SHP77 treated with DMSO at 0.1 percent for 48 hours (cell line): Measurements from ENCODE around the gene CABLES1.

Experiments
- DNase-seq: peaks from one replicate; lab custom pipeline; 2025; lab: John Stamatoyannopoulos, UW

CABLES1 gene

DNA sequence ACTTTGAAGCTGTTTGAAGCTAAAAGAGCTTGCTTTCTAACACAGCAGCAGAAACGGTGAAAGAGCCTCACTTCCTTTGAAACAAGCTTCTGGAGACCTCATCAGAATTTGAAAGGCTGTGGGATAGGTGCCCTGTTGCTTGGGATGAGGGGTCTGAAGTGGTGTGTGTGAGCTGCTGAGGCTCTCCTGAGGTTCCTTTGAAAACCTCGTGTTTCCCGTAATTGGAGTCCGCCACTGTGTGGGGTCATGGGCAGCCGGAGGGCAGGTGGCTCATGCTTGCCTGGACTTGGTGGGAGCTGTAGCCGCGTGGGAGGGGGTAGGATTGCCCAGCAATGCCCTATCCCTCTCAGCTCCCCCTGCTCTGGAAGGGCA, 34.4 kb downstream of the CABLES1 start:
- DNase-seq = no peak

DNA sequence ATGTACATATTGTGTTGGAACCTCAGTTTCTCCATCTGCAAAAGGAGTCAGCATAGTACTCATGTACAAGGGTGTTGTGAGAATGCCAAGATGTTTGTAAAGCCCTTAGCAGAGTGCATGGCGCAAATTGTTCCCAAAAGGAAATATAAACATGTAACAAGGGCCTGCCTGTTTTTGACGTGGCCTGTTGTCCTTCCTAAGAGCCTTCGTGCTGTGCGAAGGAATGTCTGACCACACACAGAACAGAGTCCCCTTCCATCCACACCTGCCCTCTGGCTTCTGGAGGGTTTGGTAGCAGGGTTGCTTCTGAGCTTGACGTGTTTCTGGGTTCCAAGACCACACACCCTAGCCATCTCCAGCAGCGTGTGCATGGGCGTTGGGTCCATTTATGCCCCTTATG, 34.9 kb downstream of the CABLES1 start:
- no peak for DNase-seq

DNA sequence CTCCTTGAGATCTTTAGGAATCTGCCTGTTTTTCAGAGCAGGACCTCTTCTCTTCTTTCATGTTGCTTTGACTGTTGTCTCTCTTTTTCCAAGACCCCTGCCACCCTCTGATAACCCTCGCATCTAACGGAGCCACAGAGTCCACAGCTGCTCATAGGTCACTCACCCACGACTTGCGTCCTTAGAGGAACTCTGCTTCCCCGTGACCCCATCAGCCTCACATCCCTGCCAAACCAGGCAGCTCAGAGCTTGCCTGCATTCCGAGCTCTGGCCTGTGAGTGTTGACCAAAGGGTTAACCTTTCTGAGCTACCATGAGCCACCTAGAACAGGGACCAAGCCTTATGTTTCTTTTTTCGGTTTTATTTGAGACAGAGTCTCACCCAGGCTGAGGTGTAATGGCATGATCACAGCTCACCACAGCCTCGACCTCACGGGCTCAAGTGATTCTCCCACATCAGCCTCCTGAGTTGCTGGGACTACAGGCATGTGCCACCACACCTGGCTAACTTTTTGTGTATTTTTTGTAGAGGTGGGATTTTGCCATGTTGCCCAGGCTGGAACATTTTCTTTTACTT, 36.4 kb downstream of the CABLES1 start:
- DNase-seq = no peak

DNA sequence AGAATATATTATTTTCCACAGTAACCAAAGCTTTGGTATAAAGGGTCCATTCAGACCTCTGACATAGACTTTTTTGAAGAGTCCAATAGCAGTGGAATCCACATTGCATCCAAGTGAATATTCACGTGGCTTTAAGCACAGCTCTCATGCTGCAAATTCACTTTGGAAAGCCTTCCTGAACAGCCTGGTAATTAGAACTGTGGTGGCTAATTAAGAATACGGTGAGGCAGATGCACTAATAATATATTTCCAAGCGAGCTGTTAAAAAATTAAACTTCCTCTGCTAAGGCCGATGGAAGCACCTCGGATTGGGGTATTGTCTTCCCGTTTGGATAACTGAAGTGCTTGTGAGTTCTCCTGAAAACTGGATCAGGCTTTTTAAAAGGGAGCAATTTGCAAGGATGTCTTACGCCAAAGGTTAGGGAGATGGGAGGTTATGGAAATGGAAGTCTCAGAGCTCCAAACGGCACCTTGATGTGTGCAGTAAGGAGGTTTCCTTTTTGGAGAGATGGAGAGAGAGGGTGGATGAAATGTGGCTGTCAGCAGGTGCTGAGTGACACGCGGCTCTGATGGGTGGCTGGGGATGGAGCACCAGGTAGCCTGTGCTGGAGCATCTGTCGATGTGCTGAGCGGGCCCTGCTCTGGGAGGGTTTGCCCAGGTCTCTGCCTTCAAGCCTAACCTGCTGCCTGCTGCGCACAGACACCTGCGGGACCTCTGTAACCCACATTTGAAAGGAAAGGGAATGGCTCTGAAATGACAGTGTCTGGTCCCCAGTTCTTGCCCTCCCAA, 37.5 kb downstream of the CABLES1 start:
- DNase-seq = no peak

DNA sequence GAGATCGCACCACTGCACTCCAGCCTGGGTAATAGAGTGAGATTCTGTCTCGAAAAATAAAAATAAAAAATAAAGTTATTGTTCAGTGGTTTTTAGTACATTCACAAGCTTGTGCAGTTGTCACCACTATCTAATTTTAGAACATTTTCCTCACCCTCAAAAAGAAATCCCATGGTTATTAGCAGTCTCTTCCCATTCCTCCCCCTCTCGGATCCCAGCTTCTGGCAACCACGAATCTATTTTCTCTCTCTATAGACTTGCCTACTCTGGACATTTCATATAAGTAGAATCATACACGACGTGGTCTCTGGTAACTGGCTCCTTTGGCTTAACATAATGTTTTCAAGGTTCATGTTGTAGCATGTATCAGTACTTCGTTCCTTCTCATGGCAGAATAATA, 38.6 kb downstream of the CABLES1 start:
- DNase-seq = no peak

DNA sequence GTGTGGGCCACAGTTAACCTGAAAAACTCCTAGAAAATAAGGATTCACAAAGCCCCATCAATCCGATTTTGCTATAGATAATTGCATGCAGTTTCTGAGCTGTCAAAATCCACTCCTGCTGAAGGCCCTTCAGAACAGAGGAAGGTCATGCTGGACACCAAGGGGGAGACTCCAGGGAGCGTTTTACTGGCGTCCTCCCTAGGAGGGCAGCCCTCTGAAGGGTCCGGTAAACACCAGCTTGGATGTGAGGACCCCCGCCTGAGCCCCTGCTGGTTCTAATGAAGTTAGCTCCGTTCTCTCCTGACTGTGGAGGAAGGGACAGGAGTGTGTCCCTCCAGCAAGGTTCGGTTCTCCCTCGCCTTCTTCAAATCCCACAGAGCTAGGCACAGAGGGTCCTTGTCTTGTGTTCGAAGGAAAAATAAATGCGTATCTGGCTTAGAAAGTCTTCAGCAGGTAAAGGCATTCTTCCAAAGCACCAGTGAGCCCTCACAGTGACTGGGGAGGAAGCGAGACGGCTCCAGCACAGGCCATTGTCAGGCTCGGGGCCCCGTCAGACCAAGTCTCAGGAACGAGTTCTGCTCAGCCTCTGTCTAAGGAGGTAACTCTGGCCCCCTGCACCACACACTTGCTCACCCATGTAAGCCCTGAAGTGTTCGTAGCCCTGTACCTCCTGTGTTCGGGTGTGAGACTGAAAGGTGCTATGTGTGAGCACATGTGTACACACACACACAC, 41.6 kb downstream of the CABLES1 start:
- no peak for DNase-seq

DNA sequence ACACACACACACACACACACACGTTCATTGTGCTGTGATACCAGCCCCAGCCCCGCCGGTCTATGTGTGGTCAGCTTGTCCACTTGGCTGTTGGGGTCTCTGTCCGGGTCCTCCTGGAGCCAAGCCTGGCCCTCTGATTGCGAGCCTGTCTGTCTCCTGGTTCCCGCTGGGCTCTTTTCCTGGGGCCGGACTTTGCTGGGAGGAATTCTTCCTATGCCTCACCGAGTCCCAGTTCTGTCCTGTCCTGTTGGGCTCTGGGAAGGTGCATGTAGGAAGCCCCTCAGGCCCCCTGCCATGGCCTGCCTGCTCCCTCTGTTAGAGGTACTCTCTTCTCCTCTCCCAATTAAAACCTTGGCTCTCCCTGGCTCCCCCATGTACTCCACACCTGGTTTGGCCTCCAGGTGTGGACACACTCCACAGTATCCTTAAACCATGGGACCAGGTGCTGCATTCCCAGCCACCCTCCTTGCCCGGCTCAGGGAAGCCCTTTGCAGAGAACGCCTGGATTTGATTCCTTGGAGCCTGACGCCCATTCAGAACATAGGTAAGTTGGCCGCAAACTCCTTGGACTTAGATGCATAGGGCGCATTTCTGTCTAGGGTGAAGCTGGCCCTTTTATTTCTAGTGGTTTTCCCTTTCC, 42.3 kb downstream of the CABLES1 start:
- no peak for DNase-seq

DNA sequence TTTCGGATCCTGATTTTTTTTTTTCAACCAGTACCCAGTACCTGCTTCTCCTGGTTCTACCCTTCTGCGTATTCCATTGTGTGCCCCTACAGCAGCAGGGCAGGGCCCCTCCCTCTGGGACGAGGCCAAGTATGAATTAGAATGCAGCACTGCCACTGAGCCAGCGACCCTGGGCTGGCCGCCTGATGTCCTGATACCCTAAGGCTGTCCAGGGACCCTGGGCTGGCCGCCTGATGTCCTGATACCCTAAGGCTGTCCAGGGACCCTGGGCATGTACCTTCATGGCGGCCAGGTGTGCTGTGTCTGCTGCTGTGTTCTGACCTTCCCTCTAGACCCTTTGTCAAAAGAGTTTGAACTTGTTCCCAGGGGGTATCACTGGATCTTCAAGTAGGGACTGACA, 42.9 kb downstream of the CABLES1 start:
- no peak for DNase-seq

DNA sequence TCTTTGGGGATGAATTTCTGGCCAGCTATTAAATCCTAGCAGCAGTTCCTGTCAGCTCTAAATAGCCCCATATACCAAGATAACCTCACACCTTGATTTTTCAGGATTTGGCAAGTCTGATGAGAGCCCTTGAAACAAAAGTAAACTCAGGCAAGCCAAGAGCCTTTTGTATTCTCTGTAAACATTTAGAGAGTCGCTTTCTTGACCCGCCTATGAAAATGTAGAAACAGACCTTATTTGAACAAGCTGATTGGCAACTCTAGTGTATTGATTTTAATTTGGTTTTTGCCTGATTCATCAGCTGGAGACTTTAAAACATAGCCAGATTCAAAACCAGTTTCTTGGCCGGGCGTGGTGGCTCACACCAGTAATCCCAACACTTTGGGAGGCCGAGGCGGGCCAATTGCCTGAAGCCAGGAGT, 43.4 kb downstream of the CABLES1 start:
- no peak for DNase-seq

DNA sequence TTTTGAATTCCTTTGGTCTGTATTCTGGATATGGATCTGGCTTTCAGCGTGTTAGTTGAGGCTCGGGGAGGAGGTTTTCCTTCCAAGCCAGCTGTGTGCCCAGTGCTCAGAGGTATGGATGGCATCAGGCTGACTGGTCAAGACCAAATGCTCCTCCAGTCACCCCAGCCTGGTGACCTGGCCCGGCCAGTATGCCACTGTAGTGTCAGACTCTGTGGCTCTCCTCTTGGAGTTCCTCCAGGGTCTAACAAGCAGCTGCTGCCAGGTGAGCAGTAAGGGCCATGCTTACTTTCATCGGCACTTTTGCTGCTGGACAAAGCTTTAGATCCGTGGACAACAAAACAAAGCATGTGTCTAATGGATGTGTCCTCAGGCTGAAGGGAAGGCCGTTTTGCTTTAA, 44.1 kb downstream of the CABLES1 start:
- DNase-seq = no peak

DNA sequence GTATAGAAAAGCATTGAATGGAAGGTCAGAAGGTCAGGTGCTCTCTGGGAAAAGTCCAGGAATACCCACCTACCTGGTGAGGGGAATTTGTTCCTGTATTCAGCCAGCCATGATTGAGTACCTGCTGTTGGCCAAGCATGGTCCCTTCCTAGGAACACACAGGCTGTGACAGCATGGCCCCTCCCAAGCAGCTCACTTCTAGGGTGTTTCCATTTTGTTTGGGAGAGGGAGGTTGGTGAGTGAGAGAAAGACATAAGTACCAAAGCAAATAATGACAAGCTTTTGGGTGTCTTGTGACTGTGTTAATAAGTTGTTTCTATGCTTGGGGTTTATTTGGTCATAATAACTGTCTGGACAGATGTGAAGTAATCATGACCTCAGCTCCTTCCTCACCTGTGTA, 46.3 kb downstream of the CABLES1 start:
- DNase-seq = no peak

DNA sequence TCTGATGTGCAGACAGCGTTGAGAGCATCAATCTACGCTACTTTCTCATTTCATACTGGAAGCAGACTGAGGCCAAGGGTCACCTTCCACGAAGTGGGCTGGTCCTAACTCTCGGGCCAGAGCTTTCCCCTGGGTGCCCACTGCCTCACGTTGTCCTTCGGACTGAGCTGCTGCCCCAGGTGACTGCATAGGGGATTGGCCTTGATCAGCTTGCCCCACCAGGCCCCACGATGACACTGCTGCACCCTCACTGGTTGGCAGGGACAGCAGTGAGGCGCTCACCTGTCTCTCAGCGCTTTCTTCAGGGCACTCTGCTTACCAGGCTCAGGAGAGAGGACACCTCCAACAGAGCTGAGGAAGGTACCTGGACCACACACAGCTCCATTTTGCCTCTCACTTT, 47.3 kb downstream of the CABLES1 start:
- DNase-seq = no peak

DNA sequence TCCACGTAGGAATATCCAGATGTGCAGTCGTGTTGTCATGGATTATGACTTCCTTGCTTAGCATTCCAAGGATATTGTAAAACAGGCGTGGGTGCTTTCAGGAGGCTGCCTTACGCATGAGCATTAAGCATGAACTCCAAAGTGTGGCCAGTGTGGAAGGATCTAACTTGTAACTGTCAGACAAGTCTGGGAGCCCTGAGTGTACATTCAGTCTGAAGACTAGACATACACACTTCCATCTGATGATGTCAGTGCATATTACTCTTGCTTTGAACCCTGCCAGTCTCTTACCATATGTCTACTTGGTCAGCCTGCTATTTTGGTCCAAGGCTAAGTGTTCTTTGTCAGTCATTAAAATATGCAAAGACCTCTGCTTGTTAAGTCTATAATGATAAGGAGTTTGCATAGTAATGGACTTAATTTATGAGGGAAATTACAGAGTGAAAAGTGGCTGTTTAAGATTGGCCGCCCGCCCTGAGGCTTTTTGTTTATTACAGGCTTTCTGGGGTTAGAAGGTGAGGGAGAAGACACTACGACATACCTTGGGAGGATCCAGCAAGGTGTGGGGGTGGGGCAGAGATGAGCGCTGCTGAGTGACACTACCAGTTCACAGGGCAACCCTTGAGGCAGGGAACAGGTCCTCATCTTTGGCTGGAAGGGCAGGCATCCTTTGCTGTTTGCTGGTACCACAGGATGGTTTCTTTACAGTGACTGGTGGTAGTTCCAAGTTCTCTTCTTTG, 48.3 kb downstream of the CABLES1 start:
- DNase-seq = no peak

DNA sequence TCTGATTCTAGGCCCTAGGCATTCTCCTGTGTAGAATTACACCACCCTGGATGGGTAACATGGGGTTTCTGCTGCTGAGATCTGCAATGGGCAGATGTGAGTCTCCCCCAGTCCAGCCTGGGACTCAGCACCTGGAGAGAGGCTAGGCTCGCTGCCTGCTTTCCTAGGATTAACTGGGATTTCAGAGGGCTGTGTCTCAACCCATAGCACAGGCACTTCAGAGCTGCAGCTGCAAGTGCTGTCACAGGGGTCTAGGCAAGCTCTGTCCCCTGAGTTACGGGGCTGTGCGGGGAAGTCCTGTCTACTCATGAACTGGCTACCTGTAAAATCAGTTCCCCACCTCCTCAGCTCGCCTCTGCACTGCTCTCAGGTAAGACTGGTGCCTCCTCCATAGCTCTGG, 51.5 kb downstream of the CABLES1 start:
- no peak for DNase-seq

DNA sequence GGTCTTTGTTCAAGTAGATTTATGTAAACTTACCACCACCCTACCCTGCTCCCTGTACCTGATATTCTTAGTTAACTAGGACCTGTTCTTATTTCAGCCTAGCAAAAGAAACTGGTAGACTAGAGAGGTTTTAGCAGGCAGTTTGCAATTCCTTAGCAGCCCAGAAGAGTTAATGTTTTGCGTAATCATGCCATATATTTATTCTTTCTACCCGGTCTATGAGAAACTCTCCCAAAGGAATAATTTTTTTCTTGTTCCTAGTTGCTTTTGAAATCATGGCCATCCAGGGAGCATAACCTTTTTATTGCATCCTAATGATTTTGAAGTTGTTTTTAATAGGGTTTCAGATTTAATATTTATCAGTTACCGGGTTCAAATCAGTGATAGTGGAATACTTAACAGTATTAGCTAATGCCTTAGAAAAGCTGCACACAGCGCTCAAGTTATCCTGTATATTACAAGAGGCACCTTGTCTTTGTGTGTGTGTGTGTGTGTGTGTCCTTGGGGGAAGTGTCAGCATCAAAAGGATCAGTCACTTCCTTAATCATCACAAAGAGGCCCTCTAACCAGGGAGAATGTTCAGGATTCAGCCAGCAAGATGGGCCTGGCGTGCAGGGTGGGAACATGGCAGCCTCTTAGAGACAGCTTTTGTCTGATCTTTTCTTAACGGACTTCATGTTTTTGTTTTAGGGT, 52.9 kb downstream of the CABLES1 start:
- no peak for DNase-seq

DNA sequence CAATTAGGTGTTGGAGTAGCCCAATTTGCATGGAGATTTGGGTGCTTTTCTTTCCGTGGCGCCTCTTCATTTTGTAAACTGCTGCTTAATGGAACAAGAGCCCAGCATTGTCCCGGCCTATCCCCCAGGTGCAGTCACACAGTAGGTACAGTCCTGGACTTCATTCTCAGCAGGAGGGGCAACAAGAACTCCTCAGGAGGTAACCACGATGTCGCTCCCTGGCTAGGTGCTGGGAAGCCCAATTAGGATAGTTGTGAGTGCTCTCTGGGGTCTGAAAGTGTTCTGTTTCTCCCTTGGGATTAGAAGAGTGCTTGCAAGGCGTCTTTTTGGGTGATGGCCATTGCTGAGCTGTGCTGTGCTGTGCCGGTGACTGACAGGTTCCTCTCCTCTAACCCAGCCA, 53.8 kb downstream of the CABLES1 start:
- DNase-seq = no peak

DNA sequence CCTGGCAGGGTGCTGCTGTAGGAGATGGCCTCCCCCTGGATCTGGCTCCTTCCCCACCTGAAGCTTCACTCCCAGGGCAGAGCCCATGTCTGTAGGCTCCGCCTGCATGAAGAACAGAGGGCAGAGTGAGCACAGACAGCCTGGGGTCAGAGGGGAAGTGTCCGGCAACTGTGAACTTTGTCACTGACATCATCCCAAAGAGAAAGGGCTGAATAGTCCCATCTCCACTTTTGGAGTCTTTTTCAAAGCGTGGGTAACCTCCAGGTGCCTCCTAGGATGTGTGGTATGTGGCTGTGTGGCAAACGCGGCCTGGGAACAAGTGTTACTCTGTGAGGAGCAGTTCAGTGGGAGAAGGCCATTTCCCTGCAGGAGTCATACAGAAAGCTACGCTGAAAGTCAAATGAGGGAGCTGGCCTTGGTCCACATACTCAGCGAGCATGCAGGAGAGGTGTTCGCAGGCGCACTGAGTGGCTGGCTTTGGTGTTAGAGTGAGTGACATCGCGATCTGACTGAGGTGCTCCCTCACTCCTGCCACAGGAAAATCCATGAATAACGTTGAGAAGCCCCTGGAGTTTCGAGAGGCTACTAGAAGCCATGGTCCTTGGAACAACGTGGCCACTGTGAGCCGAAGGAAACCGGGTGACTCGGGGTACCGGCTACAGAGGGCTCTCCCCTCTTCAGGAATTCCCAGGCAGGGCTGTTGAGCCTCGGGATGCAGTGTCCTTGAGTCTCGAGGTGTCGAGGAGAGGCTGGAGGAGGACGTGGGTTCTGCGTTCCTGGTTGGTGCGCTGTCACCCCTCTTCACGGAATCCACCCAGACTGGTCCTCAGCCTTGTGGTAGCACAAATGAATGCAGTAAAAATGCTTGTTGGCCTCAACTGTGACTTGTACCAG, 54.7 kb downstream of the CABLES1 start:
- no peak for DNase-seq

DNA sequence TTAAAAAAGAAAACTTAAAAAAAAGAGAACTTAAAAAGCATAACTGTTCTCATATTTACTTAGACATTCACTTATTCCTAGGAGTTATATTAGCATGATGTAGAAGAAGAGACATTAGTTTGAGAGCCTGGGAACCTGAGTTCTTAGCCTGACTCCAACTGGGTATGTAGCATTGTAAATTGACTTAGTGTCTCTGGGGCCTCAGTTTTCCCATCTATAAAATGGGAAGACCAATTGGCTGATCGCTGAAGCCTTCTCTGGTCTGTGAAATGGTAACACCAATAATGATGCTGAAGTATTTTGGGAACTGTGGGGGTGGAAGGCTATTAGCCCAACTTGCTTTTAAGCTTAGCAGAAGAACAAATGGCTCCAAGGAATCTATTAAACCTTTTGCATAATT, 55.9 kb downstream of the CABLES1 start:
- no peak for DNase-seq

DNA sequence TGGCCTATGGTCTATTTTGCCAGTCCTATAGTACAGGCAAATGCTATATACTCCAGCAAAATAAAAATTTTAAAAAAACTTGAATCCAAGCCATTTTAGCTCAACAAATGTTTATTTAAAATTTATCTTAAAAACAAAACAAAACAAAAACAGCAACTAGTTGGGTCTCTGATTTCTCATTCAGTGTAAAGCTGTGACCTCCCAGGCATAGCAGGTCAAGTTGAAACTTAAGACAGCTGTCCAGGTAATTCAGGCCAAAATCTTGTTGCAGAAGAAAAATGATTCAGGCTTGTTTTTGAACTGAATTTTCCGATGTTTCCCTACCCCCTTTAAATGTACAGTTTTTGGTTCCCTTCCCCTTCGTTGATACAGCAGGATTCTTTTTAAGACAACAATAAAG, 58.5 kb downstream of the CABLES1 start:
- DNase-seq = no peak

DNA sequence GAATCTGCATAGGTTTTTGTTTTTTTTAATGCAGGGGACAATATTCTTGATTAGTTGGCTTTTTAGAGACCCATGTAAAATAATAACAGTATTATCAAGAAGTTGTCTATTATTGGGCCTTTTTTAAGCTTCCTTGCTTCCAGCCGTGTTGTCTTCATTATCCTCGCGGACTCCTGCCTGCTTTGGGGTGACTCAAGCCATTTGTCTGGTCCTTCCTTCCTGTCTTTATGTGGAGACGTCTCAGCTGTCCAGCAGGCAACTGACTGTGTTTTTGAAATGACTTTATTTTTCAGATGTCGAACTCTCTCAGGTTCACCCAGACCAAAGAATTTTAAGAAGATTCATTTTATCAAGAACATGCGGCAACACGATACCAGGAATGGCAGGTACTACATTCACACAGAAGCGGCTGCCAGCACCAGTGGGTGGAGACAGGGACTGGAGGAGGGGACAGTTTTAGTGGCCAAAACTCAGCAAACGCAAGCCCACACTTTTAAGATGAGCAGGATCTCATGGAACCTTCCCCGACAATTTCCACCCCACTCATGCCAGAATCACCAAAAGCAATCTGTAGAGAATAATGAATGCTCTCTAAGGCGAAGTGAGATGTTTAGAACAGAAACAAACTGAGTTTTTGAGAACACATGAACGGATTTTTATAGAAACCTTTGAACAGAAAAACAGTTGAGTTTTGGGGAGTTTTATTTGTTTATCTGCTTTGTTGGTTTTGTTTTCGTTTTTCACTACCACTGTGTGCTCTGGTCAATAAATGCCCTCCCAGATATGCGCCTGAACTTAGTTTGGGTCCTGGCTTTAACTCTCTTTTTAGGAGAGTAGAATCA, 59.1 kb downstream of the CABLES1 start:
- no peak for DNase-seq
